Measurements from ENCODE around the gene C6orf89.

Gene C6orf89

GRCh38 chr6:36968266-36968977 is 82.7 kb downstream of the C6orf89 start:
- no peak for DNase-seq (ENCODE audit: low spot score)

GRCh38 chr6:36969240-36969691 is 83.5 kb downstream of the C6orf89 start:
- DNase-seq (ENCODE audit: low spot score) = no peak

- no peak for DNase-seq (ENCODE audit: low spot score)
Observed at GRCh38 chr6:36969988-36970891, 84.5 kb downstream of the C6orf89 start.

- DNase-seq (ENCODE audit: low spot score) = no peak
Observed at GRCh38 chr6:36970892-36971842, 85.4 kb downstream of the C6orf89 start.

GRCh38 chr6:36971921-36972673 is 86.3 kb downstream of the C6orf89 start:
- no peak for DNase-seq (ENCODE audit: low spot score)

DNA sequence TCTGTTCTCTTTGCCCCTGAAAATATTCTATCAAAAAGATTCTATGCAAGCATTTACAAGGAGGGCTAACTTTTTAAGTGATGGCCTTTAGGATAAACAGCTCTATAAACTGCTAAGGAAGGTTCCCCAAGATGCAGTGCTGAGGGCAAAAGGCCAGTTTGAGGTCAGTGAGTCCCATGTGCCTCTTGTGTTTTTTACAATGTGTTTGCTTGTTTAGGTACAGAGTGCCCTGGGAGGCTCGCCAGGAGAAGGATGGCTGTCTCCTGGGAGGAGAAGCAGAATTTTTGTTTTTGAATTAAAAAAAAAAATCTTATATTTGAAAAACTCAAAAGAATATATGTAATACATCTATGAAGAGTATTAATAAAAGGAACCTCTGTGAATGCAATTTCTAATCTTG is 87.4 kb downstream of the C6orf89 start:
- no peak for DNase-seq (ENCODE audit: low spot score)

DNA sequence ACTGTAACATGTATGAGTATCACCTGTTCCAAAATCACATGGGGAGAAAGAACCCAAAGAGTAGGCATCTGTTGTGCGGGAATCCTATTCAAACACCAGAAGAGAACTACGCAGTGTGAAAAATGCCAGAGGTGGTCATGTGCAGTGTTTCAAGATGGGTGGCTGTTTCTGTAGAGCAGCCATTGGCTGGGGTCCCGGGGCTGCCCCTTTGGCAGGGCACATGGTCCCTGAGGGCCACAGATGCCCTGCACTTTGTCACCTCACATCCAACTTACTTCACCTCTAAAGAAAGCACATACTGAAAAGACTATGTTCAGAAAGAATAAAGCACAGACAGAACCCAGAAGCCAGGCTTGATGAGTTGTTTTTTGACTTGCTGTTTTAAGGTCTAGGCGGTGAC is 87.9 kb downstream of the C6orf89 start:
- DNase-seq (ENCODE audit: low spot score) = no peak

DNA sequence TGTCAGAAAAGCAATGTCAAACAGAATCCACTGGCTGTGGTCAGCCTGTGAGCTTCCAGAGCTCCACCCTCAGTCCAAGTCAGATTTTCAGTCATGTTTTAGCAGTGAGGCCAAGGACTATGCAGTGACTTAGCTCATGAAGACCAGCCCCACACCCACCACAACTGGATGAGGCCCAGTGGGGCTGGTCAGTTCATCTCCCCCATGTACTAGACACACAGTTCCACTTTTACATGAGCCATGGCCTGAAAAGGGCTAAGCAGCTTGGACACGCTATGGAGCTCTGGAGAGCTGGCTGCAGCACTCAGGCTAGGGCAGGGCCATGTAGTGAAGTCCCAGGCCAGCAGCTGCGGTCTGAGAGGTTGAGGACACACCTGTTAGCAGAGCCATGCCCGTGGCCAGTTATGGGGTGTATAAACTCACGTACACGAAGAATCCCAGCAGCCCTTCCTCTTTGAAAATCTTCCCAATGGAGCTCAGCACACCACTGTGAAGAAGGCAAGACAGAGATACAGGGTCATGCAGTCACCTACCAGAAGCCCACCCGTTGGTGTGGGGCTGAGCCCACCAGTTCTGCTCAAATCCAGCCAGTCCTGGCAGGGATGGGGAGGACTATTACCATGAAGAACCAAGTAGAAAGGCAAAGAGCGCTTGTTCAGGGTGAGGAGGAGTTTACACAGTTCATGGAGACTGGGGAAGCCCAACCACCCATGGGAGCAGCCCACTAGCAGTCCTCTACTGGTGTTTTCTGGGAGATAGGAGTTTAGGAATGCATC is 89.7 kb downstream of the C6orf89 start:
- DNase-seq (ENCODE audit: low spot score) = no peak

GRCh38 chr6:36976007-36976264 is 90.2 kb downstream of the C6orf89 start:
- no peak for DNase-seq (ENCODE audit: low spot score)

- DNase-seq (ENCODE audit: low spot score) = no peak
Observed at GRCh38 chr6:36976509-36976908, 90.8 kb downstream of the C6orf89 start.

- no peak for DNase-seq (ENCODE audit: low spot score)
Observed at GRCh38 chr6:36976931-36977330, 91.2 kb downstream of the C6orf89 start.

DNA sequence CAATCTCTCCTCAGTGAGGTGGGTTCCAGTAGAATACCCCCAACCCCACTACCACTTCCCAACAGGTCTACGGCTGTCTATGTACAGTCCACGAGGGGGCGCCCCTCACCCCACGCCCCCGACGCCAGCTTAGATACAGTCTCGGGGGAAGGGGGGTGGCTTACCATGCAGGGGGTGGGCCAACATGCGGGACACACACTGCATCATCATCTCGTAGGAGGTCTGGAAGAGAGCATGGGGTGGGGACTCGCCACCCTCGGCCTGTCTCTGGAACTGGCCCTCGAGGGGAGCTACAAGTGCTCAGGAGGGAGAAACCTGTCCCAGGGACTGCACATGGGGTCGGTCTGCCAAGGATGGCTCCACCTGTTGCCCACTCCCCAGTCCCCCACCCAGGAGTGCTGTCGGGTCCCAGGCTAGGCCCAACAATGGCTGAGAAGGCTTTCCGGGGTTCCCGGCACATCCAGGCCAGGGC is 91.8 kb downstream of the C6orf89 start:
- peak; percentile 72 for DNase-seq (ENCODE audit: low spot score)

Data from iPS-NIHi11 (cell line).